ENCODE data around the gene REC8. TPM values are rescaled to one million over a fixed set of nuclear protein-coding genes. Genes with fewer than 3 reads are reported as not detected.

REC8 gene
- total RNA-seq, 2 donors from 2014 or later = 3.8 to 5.6 TPM

DNA sequence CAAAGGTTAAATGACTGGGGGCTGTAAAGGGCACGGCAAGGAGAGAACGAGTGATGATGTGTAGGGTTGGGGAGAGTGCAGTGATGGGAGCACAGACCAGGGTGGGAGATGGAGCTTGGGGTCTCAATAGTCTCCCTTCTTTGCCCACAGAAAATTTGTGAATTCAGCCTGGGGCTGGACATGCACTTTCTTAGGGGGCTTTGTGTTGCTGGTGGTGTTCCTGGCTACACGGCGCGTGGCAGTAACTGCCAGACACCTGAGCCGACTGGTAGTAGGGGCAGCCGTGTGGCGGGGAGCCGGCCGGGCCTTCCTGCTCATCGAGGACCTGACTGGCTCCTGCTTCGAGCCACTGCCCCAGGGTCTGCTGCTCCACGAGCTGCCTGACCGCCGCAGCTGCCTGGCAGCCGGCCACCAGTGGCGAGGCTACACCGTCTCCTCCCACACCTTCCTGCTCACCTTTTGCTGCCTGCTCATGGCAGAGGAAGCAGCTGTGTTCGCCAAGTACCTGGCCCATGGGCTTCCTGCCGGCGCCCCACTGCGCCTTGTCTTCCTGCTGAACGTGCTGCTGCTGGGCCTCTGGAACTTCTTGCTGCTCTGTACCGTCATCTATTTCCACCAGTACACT is 39.7 kb upstream of the REC8 start:
- Histone ChIP-seq H3K36me3 (no peaks in the 10 kb centered on the region), H3K27ac (peak overlapping the region; percentile 86 to 94), H3K27me3 (no peaks in the 10 kb centered on the region), H3K4me3 (peak overlapping the region; percentile 39), H3K9me3 (no peaks in the 10 kb centered on the region), H3K4me1 (peaks cover 0 to 44% of the 10 kb centered on the region in 2 donors)
- TF ChIP-seq, protein P1, sequence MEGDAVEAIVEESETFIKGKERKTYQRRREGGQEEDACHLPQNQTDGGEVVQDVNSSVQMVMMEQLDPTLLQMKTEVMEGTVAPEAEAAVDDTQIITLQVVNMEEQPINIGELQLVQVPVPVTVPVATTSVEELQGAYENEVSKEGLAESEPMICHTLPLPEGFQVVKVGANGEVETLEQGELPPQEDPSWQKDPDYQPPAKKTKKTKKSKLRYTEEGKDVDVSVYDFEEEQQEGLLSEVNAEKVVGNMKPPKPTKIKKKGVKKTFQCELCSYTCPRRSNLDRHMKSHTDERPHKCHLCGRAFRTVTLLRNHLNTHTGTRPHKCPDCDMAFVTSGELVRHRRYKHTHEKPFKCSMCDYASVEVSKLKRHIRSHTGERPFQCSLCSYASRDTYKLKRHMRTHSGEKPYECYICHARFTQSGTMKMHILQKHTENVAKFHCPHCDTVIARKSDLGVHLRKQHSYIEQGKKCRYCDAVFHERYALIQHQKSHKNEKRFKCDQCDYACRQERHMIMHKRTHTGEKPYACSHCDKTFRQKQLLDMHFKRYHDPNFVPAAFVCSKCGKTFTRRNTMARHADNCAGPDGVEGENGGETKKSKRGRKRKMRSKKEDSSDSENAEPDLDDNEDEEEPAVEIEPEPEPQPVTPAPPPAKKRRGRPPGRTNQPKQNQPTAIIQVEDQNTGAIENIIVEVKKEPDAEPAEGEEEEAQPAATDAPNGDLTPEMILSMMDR (IDR thresholded peaks at IDR 0.05) = no peak
- no peak for DNase-seq (ENCODE audit: low spot score)

DNA sequence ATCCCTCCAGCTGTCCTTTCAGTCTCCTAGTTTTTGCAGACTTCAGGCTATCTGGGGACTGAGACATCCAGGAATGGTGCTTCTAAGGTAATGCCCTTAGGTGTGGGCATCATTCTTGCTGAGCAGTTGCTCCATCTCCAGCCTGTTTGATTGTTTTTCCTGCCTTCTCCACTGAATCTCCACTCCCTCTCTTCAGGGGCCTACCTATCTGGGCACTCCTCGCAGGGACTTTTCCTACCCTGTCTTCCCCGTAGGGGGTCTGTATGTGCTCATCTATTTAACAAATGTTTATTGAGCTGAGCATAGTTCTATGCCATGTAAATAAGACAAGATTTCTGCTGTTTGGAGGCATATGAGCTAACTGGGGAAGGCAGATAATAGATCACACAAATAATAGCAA is 38.9 kb upstream of the REC8 start:
- no peak for DNase-seq (ENCODE audit: low spot score)

DNA sequence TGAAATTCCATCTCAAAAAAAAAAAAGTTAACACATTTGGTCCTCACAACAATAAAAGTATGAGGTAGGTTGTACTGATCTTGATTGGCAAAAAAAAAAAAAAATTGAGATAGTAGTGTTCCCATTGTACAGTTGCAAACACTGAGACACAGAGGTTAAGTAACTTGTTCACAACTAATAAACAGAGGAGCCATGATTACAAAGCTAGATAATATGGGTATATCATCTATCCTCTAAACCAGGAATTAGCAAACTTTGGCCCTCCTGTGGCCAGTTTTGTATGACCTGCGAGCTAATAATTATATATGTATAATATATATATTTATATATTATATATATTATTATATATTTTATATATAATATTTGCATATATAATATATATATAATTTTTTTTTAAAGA is 38.1 kb upstream of the REC8 start:
- Histone ChIP-seq H3K27ac (no peak overlapping the region), H3K9me3 (no peaks in the 10 kb centered on the region), H3K4me3 (no peak overlapping the region), H3K4me1 (peaks cover 0 to 56% of the 10 kb centered on the region in 2 donors), H3K27me3 (no peaks in the 10 kb centered on the region), H3K36me3 (peaks cover 12% of the 10 kb centered on the region)
- no peak for DNase-seq (ENCODE audit: low spot score)
- TF ChIP-seq, protein P1 (IDR thresholded peaks at IDR 0.05) = no peak

More for the DNA sequence above, 38.9 kb upstream of the REC8 start:
- Histone ChIP-seq H3K36me3 (peaks cover 4% of the 10 kb centered on the region), H3K27me3 (no peaks in the 10 kb centered on the region), H3K27ac (peak overlapping the region; percentile 86 to 94), H3K4me1 (peaks cover 0 to 48% of the 10 kb centered on the region in 2 donors), H3K4me3 (peak overlapping the region; percentile 39), H3K9me3 (no peaks in the 10 kb centered on the region)
- TF ChIP-seq, protein P1 (IDR thresholded peaks at IDR 0.05) = no peak

DNA sequence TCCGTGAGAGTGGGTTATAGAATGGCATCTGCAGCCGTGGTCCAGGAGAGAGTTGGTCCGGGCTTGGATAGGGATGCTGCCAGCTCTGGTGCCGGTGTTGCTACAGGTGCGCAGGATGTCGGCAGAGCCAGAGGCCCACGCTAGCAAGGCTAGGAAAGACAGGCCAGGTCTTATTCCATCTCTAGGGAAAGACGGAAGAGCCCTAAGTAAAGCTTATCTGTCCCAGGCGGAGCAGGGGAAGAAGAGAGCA is 36.4 kb upstream of the REC8 start:
- no peak for DNase-seq (ENCODE audit: low spot score)
- Histone ChIP-seq H3K9me3 (no peaks in the 10 kb centered on the region), H3K4me3 (peak overlapping the region; percentile 92 to 98), H3K36me3 (peaks cover 19% of the 10 kb centered on the region), H3K27me3 (no peaks in the 10 kb centered on the region), H3K27ac (peak overlapping the region; percentile 89 to 94), H3K4me1 (peaks cover 0 to 71% of the 10 kb centered on the region in 2 donors)
- TF ChIP-seq, protein P1 (IDR thresholded peaks at IDR 0.05) = no peak

DNA sequence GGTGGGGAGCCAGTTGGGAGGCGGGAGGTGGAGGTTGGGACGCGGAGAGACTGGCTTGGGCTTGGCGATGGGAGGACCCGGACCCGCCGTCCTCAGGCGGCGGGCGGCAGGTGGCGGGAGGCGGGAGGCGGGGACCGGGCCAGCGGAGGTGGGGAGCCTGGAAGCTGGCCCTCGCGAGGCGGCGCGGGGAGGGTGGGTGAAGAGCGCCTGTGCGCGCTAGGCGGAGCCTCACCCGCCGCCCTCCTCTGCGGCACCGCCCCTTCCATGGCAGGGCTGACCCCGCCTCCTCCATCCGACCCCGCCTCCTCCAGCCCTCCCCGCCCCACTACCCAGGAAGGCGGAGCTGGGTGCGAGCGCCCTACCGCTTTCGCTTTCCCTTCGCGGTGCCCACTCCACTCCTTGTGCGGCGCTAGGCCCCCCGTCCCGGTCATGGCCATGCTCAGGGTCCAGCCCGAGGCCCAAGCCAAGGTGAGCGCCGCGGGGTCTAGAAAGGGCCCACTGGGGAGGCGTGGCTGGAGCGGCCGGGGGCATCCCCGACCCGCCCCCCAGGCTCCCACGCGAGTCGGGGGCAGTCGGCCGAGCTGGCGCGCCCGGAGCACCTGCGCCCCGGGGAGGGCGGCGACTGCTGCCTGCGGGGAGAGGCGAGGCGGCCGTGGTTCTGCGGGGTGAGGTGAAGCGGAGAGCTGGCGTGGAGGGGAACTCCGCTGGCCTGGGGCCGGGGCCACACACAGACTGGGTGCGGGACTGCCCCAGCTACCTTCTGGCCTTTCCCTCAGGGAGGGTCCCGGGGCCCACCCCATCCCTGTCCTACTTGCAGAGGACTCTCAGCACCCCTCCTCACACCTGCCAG is 35.8 kb upstream of the REC8 start, which contains the start of gene PSME1:
TSS of gene PSME1 (plus strand) at position 361 of the 850 bp plus-strand sequence. CDS start at position 430, 69 bp downstream.
- H3K27me3 ChIP-seq = no peaks in the 10 kb centered on the region
- peak within 1 kb of the TSS; percentile 92 to 98 for H3K4me3 ChIP-seq
- TF ChIP-seq, protein P1 (IDR thresholded peaks at IDR 0.05) = peak in 1 of 2 donors; percentile 19
- peak within 1 kb of the TSS; percentile 89 to 94 for H3K27ac ChIP-seq
- H3K4me1 ChIP-seq = peaks cover 0 to 70% of the 10 kb centered on the region in 2 donors
- no peaks in the 10 kb centered on the region for H3K9me3 ChIP-seq
- peak; percentile 88 for DNase-seq (ENCODE audit: low spot score)
- H3K36me3 ChIP-seq = peaks cover 19% of the 10 kb centered on the region
